Measurements from ENCODE around the gene DEPDC7. TPM values are rescaled to one million over a fixed set of nuclear protein-coding genes. Genes with fewer than 3 reads are reported as not detected.

Gene DEPDC7
- total RNA-seq, 1 donor, result 14.5 TPM

- peaks cover 3% of the 10 kb centered on the region for H4K20me1 ChIP-seq (ENCODE audit: insufficient read depth, low read length)
- no peak overlapping the region for H3K4me2 ChIP-seq (ENCODE audit: insufficient read depth, low read length)
- H2AFZ ChIP-seq (ENCODE audit: low read length), result no peak overlapping the region
- no peaks in the 10 kb centered on the region for H3K9me3 ChIP-seq (ENCODE audit: low read depth, low read length)
- H3K36me3 ChIP-seq (ENCODE audit: insufficient read depth, low read length), result no peaks in the 10 kb centered on the region
- H3K4me1 ChIP-seq (ENCODE audit: insufficient read depth, low read length), result peaks cover 12% of the 10 kb centered on the region
- no peak overlapping the region for H3K27ac ChIP-seq (ENCODE audit: low read depth, low read length)
- no peak for TF ChIP-seq CTCF (IDR thresholded peaks at IDR 0.05; ENCODE audit: extremely low read depth, low read depth, low read length)
- peaks cover 50% of the 10 kb centered on the region for H3K79me2 ChIP-seq (ENCODE audit: insufficient read depth, low read length)
- no peak for DNase-seq (ENCODE audit: insufficient read length, low spot score, missing footprints)
- H3K27me3 ChIP-seq (ENCODE audit: insufficient read depth, low read length), result no peaks in the 10 kb centered on the region
- H3K4me3 ChIP-seq (ENCODE audit: insufficient read depth, low read length), result no peak overlapping the region
Observed at GRCh38 chr11:33018840-33019239, 3.2 kb downstream of the DEPDC7 start.

GRCh38 chr11:33021501-33021900 lies 5.8 kb downstream of the DEPDC7 start:
- no peaks in the 10 kb centered on the region for H3K9me3 ChIP-seq (ENCODE audit: low read depth, low read length)
- H4K20me1 ChIP-seq (ENCODE audit: insufficient read depth, low read length), result peaks cover 7% of the 10 kb centered on the region
- no peak for TF ChIP-seq CTCF (IDR thresholded peaks at IDR 0.05; ENCODE audit: extremely low read depth, low read depth, low read length)
- no peaks in the 10 kb centered on the region for H3K27me3 ChIP-seq (ENCODE audit: insufficient read depth, low read length)
- no peak overlapping the region for H3K4me2 ChIP-seq (ENCODE audit: insufficient read depth, low read length)
- DNase-seq (ENCODE audit: insufficient read length, low spot score, missing footprints), result no peak
- no peak overlapping the region for H3K27ac ChIP-seq (ENCODE audit: low read depth, low read length)
- H2AFZ ChIP-seq (ENCODE audit: low read length), result no peak overlapping the region
- H3K4me3 ChIP-seq (ENCODE audit: insufficient read depth, low read length), result no peak overlapping the region
- H3K79me2 ChIP-seq (ENCODE audit: insufficient read depth, low read length), result peaks cover 62% of the 10 kb centered on the region
- no peaks in the 10 kb centered on the region for H3K36me3 ChIP-seq (ENCODE audit: insufficient read depth, low read length)
- peaks cover 11% of the 10 kb centered on the region for H3K4me1 ChIP-seq (ENCODE audit: insufficient read depth, low read length)

GRCh38 chr11:33021937-33022336 lies 6.3 kb downstream of the DEPDC7 start:
- Histone ChIP-seq H2AFZ (ENCODE audit: low read length) (no peak overlapping the region), H3K36me3 (ENCODE audit: insufficient read depth, low read length) (no peaks in the 10 kb centered on the region), H3K4me1 (ENCODE audit: insufficient read depth, low read length) (peaks cover 9% of the 10 kb centered on the region), H3K27ac (ENCODE audit: low read depth, low read length) (no peak overlapping the region), H4K20me1 (ENCODE audit: insufficient read depth, low read length) (peaks cover 7% of the 10 kb centered on the region), H3K4me3 (ENCODE audit: insufficient read depth, low read length) (no peak overlapping the region), H3K27me3 (ENCODE audit: insufficient read depth, low read length) (no peaks in the 10 kb centered on the region), H3K79me2 (ENCODE audit: insufficient read depth, low read length) (peaks cover 58% of the 10 kb centered on the region), H3K9me3 (ENCODE audit: low read depth, low read length) (no peaks in the 10 kb centered on the region), H3K4me2 (ENCODE audit: insufficient read depth, low read length) (no peak overlapping the region)
- DNase-seq (ENCODE audit: insufficient read length, low spot score, missing footprints), result no peak
- TF ChIP-seq CTCF (IDR thresholded peaks at IDR 0.05; ENCODE audit: extremely low read depth, low read depth, low read length), result no peak

GRCh38 chr11:33025339-33025722 lies 9.7 kb downstream of the DEPDC7 start:
- TF ChIP-seq CTCF (IDR thresholded peaks at IDR 0.05; ENCODE audit: extremely low read depth, low read depth, low read length), result no peak
- H3K4me2 ChIP-seq (ENCODE audit: insufficient read depth, low read length), result no peak overlapping the region
- no peaks in the 10 kb centered on the region for H3K36me3 ChIP-seq (ENCODE audit: insufficient read depth, low read length)
- peaks cover 23% of the 10 kb centered on the region for H3K4me1 ChIP-seq (ENCODE audit: insufficient read depth, low read length)
- no peak overlapping the region for H3K4me3 ChIP-seq (ENCODE audit: insufficient read depth, low read length)
- no peak overlapping the region for H2AFZ ChIP-seq (ENCODE audit: low read length)
- H3K27ac ChIP-seq (ENCODE audit: low read depth, low read length), result no peak overlapping the region
- no peaks in the 10 kb centered on the region for H3K9me3 ChIP-seq (ENCODE audit: low read depth, low read length)
- peaks cover 7% of the 10 kb centered on the region for H4K20me1 ChIP-seq (ENCODE audit: insufficient read depth, low read length)
- no peak for DNase-seq (ENCODE audit: insufficient read length, low spot score, missing footprints)
- H3K79me2 ChIP-seq (ENCODE audit: insufficient read depth, low read length), result peaks cover 29% of the 10 kb centered on the region
- no peaks in the 10 kb centered on the region for H3K27me3 ChIP-seq (ENCODE audit: insufficient read depth, low read length)
